T-helper 1 cell (primary cell): ENCODE results near the gene ARFIP1.

Source experiments
- DNase-seq, 5 donors: peaks; one replicate each; pipeline ENCODE4 v3.0.0-alpha.2; 2012 to 2020

ARFIP1 gene

GRCh38 chr4:152900395-152900794, 120.6 kb downstream of the ARFIP1 start:
- DNase-seq: no peak

GRCh38 chr4:152901205-152901604, 121.5 kb downstream of the ARFIP1 start:
- no peak for DNase-seq

GRCh38 chr4:152903658-152904057, 123.9 kb downstream of the ARFIP1 start:
- DNase-seq: no peak

- DNase-seq: no peak
Observed at GRCh38 chr4:152909901-152910300, 130.1 kb downstream of the ARFIP1 start.

- no peak for DNase-seq
Observed at GRCh38 chr4:152910521-152910920, 130.8 kb downstream of the ARFIP1 start.

- no peak for DNase-seq
Observed at GRCh38 chr4:152917543-152918395, 138.0 kb downstream of the ARFIP1 start.

GRCh38 chr4:152919826-152920225, 140.1 kb downstream of the ARFIP1 start:
- DNase-seq: no peak

GRCh38 chr4:152920768-152921167, 141.0 kb downstream of the ARFIP1 start:
- no peak for DNase-seq

GRCh38 chr4:152921284-152921683, 141.5 kb downstream of the ARFIP1 start:
- DNase-seq: no peak

- DNase-seq: no peak
Observed at GRCh38 chr4:152925851-152926250, 146.1 kb downstream of the ARFIP1 start.

- no peak for DNase-seq
Observed at GRCh38 chr4:152926959-152927358, 147.2 kb downstream of the ARFIP1 start.

- DNase-seq: no peak
Observed at GRCh38 chr4:152927737-152928136, 148.0 kb downstream of the ARFIP1 start.

GRCh38 chr4:152928286-152928685, 148.5 kb downstream of the ARFIP1 start:
- DNase-seq: no peak

GRCh38 chr4:152929888-152930287, 150.1 kb downstream of the ARFIP1 start:
- DNase-seq: no peak

GRCh38 chr4:152935143-152935542, 155.4 kb downstream of the ARFIP1 start:
- DNase-seq: peak in 1 of 5 donors; percentile 27

- DNase-seq: peak in 1 of 5 donors; percentile 6
Observed at GRCh38 chr4:152935631-152936445, 156.1 kb downstream of the ARFIP1 start, which contains the start of gene FHDC1. TSS of gene FHDC1 (plus strand) at chr4:152936323. CDS start at chr4:152943058, 6,735 bp downstream.

GRCh38 chr4:152936446-152937335, 156.9 kb downstream of the ARFIP1 start:
- DNase-seq: no peak

- peak in 1 of 5 donors; percentile 3 for DNase-seq
Observed at GRCh38 chr4:152937336-152938236, 157.8 kb downstream of the ARFIP1 start.

GRCh38 chr4:152938237-152938947, 158.6 kb downstream of the ARFIP1 start:
- no peak for DNase-seq

GRCh38 chr4:152939621-152940020, 159.9 kb downstream of the ARFIP1 start:
- DNase-seq: no peak

- DNase-seq: no peak
Observed at GRCh38 chr4:152940461-152940860, 160.7 kb downstream of the ARFIP1 start.
